SU-DHL-6 (cell line): ENCODE results near the gene IL1RN.

ENCODE experiments used
- H2AFZ ChIP-seq: fragments of 200-600 bp; sonication (generic); 2 replicates; pipeline ENCODE4 v1.6.1; 2014; ENCODE audit warnings: low read depth, mild to moderate bottlenecking, moderate library complexity, mixed read lengths, antibody characterized with exemption, low read length; ENCODE audit not compliant: severe bottlenecking
- H3F3A ChIP-seq: fragments of 200-600 bp; shearing (Covaris generic); 2 replicates; pipeline ENCODE4 v1.6.0; 2016; ENCODE audit warnings: antibody characterized with exemption, mild to moderate bottlenecking; ENCODE audit not compliant: insufficient read depth
- H3K27ac ChIP-seq: fragments of 200-600 bp; sonication (generic); 2 replicates; pipeline ENCODE4 v1.5.1; 2016; ENCODE audit warnings: low read depth, mild to moderate bottlenecking, low read length, moderate library complexity, mixed read lengths
- H3K27me3 ChIP-seq: fragments of 200-600 bp; sonication (generic), shearing (Covaris generic); 2 replicates; pipeline ENCODE4 v1.6.0; 2014; ENCODE audit warnings: mild to moderate bottlenecking, low read length
- H3K36me3 ChIP-seq: fragments of 200-600 bp; sonication (generic); 2 replicates; pipeline ENCODE4 v1.6.1; 2014; ENCODE audit warnings: mild to moderate bottlenecking, low read length, mixed read lengths
- H3K4me2 ChIP-seq: fragments of 300-600, 200-600 bp; shearing (Covaris generic), sonication (generic); 2 replicates; pipeline ENCODE4 v1.6.0; 2014; ENCODE audit warnings: low read length, low read depth, mild to moderate bottlenecking; ENCODE audit not compliant: poor library complexity, severe bottlenecking
- H3K4me3 ChIP-seq: fragments of 200-600 bp; sonication (generic); 2 replicates; pipeline ENCODE4 v1.5.1; 2014; ENCODE audit warnings: antibody characterized with exemption, low read length, mild to moderate bottlenecking, mixed read lengths; ENCODE audit not compliant: insufficient read depth, poor library complexity, severe bottlenecking
- H3K79me2 ChIP-seq: fragments of 200-600 bp; sonication (generic); 2 replicates; pipeline ENCODE4 v1.6.1; 2014; ENCODE audit warnings: mild to moderate bottlenecking, low read length, moderate library complexity; ENCODE audit not compliant: insufficient read depth
- H3K9ac ChIP-seq: fragments of 200-600 bp; sonication (generic); 2 replicates; pipeline ENCODE4 v1.7.0; 2014; ENCODE audit warnings: mild to moderate bottlenecking, low read length
- H3K9me2 ChIP-seq: fragments of 200-600 bp; sonication (generic); replicated peaks from 2 replicates; pipeline ENCODE4 v1.6.1; 2014; ENCODE audit warnings: low read length; ENCODE audit not compliant: insufficient read depth
- H3K9me3 ChIP-seq: fragments of 200-600 bp; sonication (generic); 2 replicates; pipeline ENCODE4 v1.6.1; 2014; ENCODE audit warnings: low read length, mixed read lengths; ENCODE audit not compliant: insufficient read depth
- H4K20me1 ChIP-seq: fragments of 200-600 bp; sonication (generic); 2 replicates; pipeline ENCODE4 v1.6.1; 2014; ENCODE audit warnings: low read depth, mild to moderate bottlenecking, antibody characterized with exemption, low read length, moderate library complexity, mixed read lengths
- CTCF ChIP-seq: fragments of 200-600 bp; sonication (generic); IDR thresholded peaks from one replicate; pipeline ENCODE4 v1.5.1; 2017; ENCODE audit warnings: antibody characterized with exemption, mild to moderate bottlenecking, low read length, moderate library complexity; ENCODE audit not compliant: insufficient read depth, poor library complexity, severe bottlenecking
- EZH2phosphoT487 ChIP-seq: fragments of 200-600 bp; sonication (generic), shearing (Covaris generic); conservative IDR thresholded peaks from 2 replicates; pipeline ENCODE4 v1.6.1; 2018; ENCODE audit warnings: mild to moderate bottlenecking, antibody characterized with exemption, low read length, moderate library complexity, mixed read lengths

IL1RN gene

GRCh38 chr2:113183264-113183663 is 55.9 kb downstream of the IL1RN start:
- Histone ChIP-seq H3K4me2 (no peak overlapping the region), H3K9me3 (no peaks in the 10 kb centered on the region), H3K4me3 (no peak overlapping the region), H2AFZ (no peak overlapping the region), H3K9ac (no peak overlapping the region), H3K36me3 (peaks cover 3% of the 10 kb centered on the region; the same call in 1 of the 2 replicates), H3K79me2 (peaks cover 48% of the 10 kb centered on the region), H3K27ac (no peak overlapping the region), H3K27me3 (no peaks in the 10 kb centered on the region), H3K9me2 (no peaks in the 10 kb centered on the region), H3F3A (no peaks in the 10 kb centered on the region), H4K20me1 (peaks cover 3% of the 10 kb centered on the region; the same call in 1 of the 2 replicates)
- TF ChIP-seq CTCF (no peak), EZH2phosphoT487 (no peak)
